ENCODE measurements around the gene AKT1.
"Not testable (repeated sequence)": the region's sequence is repeated elsewhere in the genome, so short reads cannot be mapped to it uniquely, and the experiment has no call there.

The AKT1 gene

GRCh38 chr14:104817930-104818713 lies 22.6 kb upstream of the AKT1 start:
- DNase-seq = no peak

GRCh38 chr14:104816616-104816884 lies 21.0 kb upstream of the AKT1 start:
- DNase-seq = no peak

DNA sequence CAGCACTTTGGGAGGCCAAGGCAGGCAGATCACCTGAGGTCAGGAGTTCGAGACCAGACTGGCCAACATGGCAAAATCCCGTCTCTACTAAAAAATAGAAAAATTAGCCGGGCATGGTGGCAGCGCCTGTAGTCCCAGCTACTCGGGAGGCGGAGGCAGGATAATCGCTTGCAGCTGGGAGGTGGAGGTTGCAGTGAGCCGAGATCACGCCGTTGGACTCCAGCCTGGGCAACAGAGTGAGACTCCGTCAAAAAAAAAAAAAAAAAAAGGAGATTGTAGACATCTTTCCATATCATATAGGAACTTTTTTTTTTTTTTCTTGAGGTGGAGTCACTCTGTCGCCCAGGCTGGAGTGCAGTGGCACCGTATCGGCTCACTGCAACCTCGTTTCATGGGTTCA lies 19.2 kb upstream of the AKT1 start:
- not testable (repeated sequence) for DNase-seq

DNA sequence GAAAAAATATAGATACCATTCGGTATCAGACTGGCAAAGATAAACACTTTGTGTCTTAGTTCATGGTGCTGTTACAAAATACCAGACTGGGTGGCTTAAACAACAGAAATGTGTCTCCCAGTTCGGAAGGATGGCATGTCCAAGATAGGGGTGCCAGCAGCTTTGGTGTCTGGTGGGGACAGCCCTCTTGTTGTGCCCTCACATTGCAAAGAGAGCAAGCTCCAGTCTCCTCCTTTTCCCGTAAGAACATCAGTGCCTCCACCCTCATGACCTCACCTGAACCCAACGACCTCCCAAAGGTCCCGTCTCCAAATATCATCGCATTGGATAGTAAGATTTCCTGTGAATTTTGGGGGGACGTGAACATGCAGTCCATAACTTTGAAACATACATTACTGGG lies 17.7 kb upstream of the AKT1 start:
- no peak for DNase-seq

GRCh38 chr14:104810316-104810715 lies 14.8 kb upstream of the AKT1 start:
- no peak for DNase-seq

- no peak for DNase-seq
Measured at GRCh38 chr14:104808456-104808855, 12.9 kb upstream of the AKT1 start.

DNA sequence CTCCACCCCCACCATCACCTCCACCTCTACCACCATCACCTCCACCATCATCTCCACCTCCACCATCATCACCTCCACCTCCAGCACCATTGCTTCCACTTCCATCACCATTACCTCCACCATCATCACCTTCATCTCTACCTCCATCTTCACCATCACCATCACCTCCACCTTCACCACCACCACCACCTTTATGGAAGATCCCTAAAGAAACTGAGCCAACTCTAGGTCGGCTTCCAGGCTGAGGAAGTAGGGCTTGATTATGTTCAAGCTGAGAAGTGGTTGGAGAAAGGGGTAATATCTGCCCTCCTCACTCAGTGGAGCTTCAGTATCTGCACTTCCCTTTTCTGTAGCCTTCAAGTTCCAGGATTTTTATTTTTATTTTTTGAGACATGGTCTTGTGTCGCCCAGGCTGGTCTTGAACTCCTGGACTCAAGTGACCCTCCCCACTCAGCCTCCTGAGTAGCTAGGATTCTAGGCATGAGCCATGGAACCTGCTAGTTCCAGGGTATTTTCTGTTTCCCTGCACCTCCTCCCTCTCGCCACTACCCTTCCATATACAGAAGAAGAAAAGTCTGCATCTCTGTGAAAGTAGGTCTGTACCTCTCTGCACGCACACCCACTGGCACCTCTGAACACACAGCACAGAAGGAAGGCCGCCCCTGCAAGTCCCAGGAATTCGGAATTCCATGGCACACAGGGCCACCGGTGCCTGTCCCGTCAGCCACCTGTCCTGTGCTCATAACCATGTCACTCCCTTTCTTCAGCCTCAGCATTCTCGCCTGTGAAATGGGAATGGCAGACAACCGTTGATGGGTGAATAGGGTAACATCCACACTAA lies 11.3 kb upstream of the AKT1 start:
- no peak for DNase-seq

DNA sequence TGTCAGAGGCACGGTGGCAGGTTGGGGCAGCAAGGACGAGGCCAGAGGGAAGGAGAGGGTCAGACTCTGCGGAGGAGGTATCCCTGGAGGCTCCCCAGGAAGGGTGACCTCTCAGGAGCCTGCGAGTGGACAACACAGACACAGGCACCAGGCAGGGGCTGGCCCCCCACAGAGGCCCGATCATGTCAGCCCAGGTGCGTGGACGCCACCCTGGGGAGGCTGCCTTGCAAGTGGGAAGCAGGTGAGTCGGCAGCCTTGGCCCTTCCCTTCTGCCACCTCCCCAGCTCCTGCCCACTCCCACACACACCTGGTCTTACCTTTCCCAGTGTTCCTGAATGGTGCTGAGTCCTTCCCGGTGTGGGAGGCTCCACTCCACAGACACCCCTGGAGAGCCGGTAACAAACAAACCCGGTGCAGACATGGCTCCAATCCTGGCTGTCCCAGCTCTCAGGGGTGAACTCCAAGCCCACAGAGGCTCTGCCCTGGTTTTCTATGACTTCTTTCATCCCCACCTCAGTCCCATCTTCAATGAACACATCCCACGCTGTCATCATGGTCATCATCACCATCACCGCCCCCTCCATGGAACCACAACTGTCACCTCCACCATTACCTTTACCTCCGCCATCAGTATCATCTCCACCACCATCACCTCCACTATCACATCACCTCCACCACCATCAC lies 10.5 kb upstream of the AKT1 start:
- no peak for DNase-seq

GRCh38 chr14:104805326-104805678 lies 9.8 kb upstream of the AKT1 start:
- no peak for DNase-seq

DNA sequence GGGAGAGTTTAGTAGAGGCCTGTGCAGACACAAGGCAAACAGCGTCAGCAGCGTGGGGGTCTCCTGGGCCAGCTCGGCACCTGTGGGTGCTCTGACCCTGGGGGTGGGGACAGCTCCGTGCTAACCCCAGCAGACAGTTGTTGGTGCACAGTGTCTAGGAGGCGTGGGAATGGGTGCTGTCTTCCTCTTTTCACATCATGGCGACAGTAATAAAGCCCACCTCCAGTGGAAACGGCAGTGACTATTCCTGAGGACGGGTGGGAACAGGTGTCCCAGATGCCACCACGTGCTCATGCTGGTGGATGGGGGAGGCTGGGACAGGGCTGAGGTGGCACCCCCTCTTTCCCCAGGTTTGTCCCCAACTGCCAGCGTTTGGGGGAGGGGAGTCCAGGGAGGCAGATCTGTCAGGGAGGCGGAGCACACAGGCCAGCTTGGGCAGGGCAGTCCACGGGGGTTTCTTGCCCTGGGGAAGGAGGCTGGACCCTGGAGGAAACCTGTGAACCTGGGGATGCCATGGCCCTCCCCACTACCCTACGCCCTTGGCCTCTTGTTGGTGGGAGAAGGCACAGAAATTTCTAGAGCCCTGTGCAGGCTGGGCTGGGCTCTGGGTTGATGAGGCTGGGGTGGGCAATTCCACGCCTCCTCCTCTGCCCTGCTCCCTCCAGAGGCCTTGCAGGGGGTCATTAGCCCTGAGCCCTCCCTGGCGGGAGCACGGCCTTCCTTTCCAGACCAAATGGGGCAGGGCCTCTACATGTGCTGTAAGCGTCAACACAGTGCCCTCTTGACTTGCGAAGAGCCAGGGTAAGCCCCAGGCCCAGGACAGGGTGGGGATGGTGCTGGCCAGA lies 9.2 kb upstream of the AKT1 start:
- no peak for DNase-seq

DNA sequence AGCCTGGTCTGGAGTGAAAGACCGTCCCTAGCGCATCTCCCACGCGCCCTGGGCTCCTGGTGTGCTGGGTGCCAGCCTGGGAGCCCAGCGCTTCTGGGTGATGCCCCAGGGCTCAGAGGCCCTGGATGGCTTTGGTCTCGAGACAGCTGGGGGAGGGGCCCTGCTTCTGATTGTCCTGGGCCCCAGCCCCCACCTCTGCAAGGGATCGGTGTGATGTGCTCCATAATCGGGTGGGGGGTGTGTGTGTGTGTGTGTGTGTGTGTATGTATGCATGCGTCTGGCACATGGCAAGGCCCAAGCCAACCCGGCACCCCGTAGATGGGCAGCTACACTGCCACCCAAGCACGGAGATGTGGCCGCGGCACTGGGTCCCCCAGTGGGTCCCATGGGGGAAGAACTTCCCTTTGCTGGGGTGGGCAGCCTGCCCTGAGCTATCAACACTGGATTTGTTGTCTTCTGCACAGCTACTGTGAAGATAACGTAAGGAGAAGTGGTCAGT lies 8.4 kb upstream of the AKT1 start:
- no peak for DNase-seq

- no peak for DNase-seq
Measured at GRCh38 chr14:104803280-104803911, 7.8 kb upstream of the AKT1 start.

- no peak for DNase-seq
Measured at GRCh38 chr14:104802394-104803184, 7.0 kb upstream of the AKT1 start.

- no peak for DNase-seq
Measured at GRCh38 chr14:104801520-104802393, 6.2 kb upstream of the AKT1 start.

- DNase-seq = peak; percentile 72
Measured at GRCh38 chr14:104800771-104801519, 5.4 kb upstream of the AKT1 start, which contains the start of gene ZBTB42. TSS of gene ZBTB42 (plus strand) at chr14:104801101. CDS start at chr14:104801198, 97 bp downstream.

DNA sequence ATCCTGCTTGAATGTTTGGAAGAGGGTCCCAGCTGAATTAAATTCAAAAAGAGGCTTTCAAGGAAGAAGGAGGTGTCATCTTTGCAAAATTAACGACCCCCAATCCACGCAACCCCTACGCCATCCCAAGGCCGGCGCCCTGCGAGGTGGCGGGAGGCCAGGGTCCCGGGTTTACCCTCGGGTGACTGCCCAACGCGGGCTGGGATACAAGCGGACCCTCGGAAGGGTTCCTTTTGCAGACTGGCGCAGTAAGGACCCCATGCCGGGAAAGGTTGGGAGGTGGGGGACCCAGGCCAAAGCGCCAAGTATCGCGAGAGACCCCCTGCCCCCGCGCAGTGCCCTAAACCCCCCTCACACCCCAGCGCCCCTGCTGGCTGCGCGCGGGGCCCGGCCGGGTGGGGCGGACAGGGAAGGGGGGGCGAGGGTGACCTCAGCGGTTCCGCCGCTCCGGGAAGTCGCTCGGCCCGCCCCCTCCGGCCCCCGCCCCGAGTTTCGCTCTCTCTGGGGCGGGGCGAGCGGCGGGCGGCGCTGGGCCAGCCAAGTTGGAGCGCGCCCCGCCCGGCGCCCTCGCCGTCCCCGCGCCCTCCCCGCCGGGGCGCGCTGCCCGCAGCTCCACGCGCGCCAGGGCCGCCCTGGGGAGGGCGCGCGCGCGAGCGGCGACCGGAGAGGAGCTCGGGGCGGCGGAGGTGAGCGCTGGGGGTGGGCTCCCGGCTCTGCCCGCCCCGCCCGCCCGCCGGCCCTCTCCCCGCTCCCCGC lies 4.6 kb upstream of the AKT1 start:
- peak; percentile 82 for DNase-seq

DNA sequence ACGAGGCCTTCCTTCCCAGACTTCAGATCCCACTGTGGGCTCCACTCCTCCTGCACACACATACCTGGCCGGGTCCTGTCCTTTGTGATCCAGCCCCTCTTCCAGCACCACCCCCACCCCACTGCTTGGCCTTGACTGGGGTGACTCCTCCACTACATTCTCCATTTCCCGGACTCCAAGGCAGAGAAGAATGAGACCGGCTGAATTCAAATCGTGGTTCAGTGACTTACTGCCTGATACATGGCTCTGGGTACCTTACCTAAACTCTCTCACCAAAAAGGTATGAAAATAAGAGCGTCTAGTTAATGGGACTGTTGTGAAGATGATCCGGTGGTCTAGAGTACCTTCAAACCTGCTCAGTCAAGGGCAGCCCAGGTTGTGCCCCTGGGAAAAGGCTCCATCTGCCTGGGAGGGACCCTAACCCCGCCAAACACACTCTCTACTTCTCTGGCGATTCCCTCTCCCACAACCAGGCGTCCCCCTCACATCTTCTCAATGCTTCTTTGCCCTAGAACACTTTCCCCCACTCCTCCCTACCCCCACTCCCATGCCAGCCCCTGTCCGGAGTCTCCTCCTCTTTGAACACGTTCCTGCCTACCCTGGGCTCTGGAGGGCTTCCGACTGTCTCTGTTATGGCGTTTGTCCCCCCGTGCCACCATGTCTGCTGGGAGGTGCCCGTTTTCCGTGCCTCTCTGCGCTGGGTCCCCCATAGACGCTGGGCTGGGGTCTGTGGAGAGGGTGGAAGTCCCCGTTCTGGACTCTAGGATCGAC lies 3.9 kb upstream of the AKT1 start:
- DNase-seq = no peak

Data from CD4-positive, alpha-beta T cell treated with Interleukin-4 for 4 hours (primary cell).